ENCODE measurements around the gene NMRK2.
A peak's percentile ranks its signal among the peaks of the same experiment; 100 is the strongest.

The NMRK2 gene

GRCh38 chr19:3975144-3975543 lies 42.3 kb downstream of the NMRK2 start:
- no peak overlapping the region for H3K4me3 ChIP-seq (ENCODE audit: low read depth, low read length)
- DNase-seq (ENCODE audit: low read depth), result no peak
- no peak for TF ChIP-seq MAX (IDR thresholded peaks at IDR 0.05; ENCODE audit: low read depth, low read length)
- no peak for TF ChIP-seq MYC (IDR thresholded peaks at IDR 0.05; ENCODE audit: low read depth, low read length)
- TF ChIP-seq CTCF (IDR thresholded peaks at IDR 0.05; ENCODE audit: low read depth, low read length), result no peak
- no peak for TF ChIP-seq POLR2A (IDR thresholded peaks at IDR 0.05; ENCODE audit: extremely low read depth, insufficient read length)

GRCh38 chr19:3975637-3976087 lies 42.8 kb downstream of the NMRK2 start:
- no peak overlapping the region for H3K4me3 ChIP-seq (ENCODE audit: low read depth, low read length)
- DNase-seq (ENCODE audit: low read depth), result peak; percentile 7
- TF ChIP-seq CTCF (IDR thresholded peaks at IDR 0.05; ENCODE audit: low read depth, low read length) (no peak), MYC (IDR thresholded peaks at IDR 0.05; ENCODE audit: low read depth, low read length) (no peak), POLR2A (IDR thresholded peaks at IDR 0.05; ENCODE audit: extremely low read depth, insufficient read length) (no peak), MAX (IDR thresholded peaks at IDR 0.05; ENCODE audit: low read depth, low read length) (no peak)

GRCh38 chr19:3976495-3977241 lies 43.8 kb downstream of the NMRK2 start:
- H3K4me3 ChIP-seq (ENCODE audit: low read depth, low read length), result no peak overlapping the region
- TF ChIP-seq CTCF (IDR thresholded peaks at IDR 0.05; ENCODE audit: low read depth, low read length) (no peak), POLR2A (IDR thresholded peaks at IDR 0.05; ENCODE audit: extremely low read depth, insufficient read length) (no peak), MAX (IDR thresholded peaks at IDR 0.05; ENCODE audit: low read depth, low read length) (no peak), MYC (IDR thresholded peaks at IDR 0.05; ENCODE audit: low read depth, low read length) (no peak)
- peak; percentile 10 for DNase-seq (ENCODE audit: low read depth)

- no peak for TF ChIP-seq MYC (IDR thresholded peaks at IDR 0.05; ENCODE audit: low read depth, low read length)
- TF ChIP-seq POLR2A (IDR thresholded peaks at IDR 0.05; ENCODE audit: extremely low read depth, insufficient read length), result no peak
- no peak for TF ChIP-seq MAX (IDR thresholded peaks at IDR 0.05; ENCODE audit: low read depth, low read length)
- TF ChIP-seq CTCF (IDR thresholded peaks at IDR 0.05; ENCODE audit: low read depth, low read length), result no peak
- DNase-seq (ENCODE audit: low read depth), result peak; percentile 19
These were observed 44.6 kb downstream of the NMRK2 start for GRCh38 chr19:3977242-3978143.

GRCh38 chr19:3978145-3978544 lies 45.3 kb downstream of the NMRK2 start:
- no peak for TF ChIP-seq MAX (IDR thresholded peaks at IDR 0.05; ENCODE audit: low read depth, low read length)
- no peak for TF ChIP-seq CTCF (IDR thresholded peaks at IDR 0.05; ENCODE audit: low read depth, low read length)
- no peak for TF ChIP-seq POLR2A (IDR thresholded peaks at IDR 0.05; ENCODE audit: extremely low read depth, insufficient read length)
- no peak for TF ChIP-seq MYC (IDR thresholded peaks at IDR 0.05; ENCODE audit: low read depth, low read length)
- no peak for DNase-seq (ENCODE audit: low read depth)
- H3K4me3 ChIP-seq (ENCODE audit: low read depth, low read length), result no peak overlapping the region

More at GRCh38 chr19:3977242-3978143, 44.6 kb downstream of the NMRK2 start:
- H3K4me3 ChIP-seq (ENCODE audit: low read depth, low read length), result no peak overlapping the region
